Activated naive CD8-positive, alpha-beta T cell treated with anti-CD3 and anti-CD28 coated beads, Interleukin-2, amount 10 ng/mL, durations not matched to agents 7 days and 5 days (primary cell): Measurements from ENCODE around the gene BMI1. TPM values are rescaled to one million over a fixed set of nuclear protein-coding genes. Genes with fewer than 3 reads are reported as not detected.
A peak's percentile ranks its signal among the peaks of the same experiment; 100 is the strongest.
"Not testable (repeated sequence)": the region's sequence is repeated elsewhere in the genome, so short reads cannot be mapped to it uniquely, and the experiment has no call there.

Source experiments
- ATAC-seq: fragments of 150-1000 bp; cut with Tn5 transposase; one replicate; pipeline ENCODE4 v1.10.0; 2021; ENCODE audit warnings: low read depth, moderate library complexity
- POLR2A ChIA-PET: fragments of 350-600 bp; sonication (Branson Sonifier 250); formaldehyde crosslinking; loops from one replicate; lab custom pipeline; 2021; ENCODE audit warnings: antibody characterized with exemption; lab: Charles Lee
- DNase-seq: peaks from one replicate; pipeline ENCODE4 v3.0.0; 2021
- H3K27ac Mint-ChIP-seq: one replicate; pipeline ENCODE4 v1.8.0; 2022; ENCODE audit warnings: mild to moderate bottlenecking, mixed read lengths
- H3K27me3 Mint-ChIP-seq: one replicate; pipeline ENCODE4 v1.8.0; 2022; ENCODE audit warnings: mild to moderate bottlenecking, moderate library complexity, mixed read lengths
- H3K36me3 Mint-ChIP-seq: one replicate; pipeline ENCODE4 v1.8.0; 2021; ENCODE audit warnings: mild to moderate bottlenecking, mixed read lengths
- H3K4me1 Mint-ChIP-seq: one replicate; pipeline ENCODE4 v1.8.0; 2021; ENCODE audit warnings: mixed read lengths
- H3K4me3 Mint-ChIP-seq: one replicate; pipeline ENCODE4 v1.8.0; 2022; ENCODE audit warnings: mild to moderate bottlenecking, moderate library complexity, mixed read lengths
- H3K9me3 Mint-ChIP-seq: one replicate; pipeline ENCODE4 v1.8.0; 2021; ENCODE audit warnings: mixed read lengths
- total RNA-seq, 2 experiments: library from RNA; stranded (reverse); gene quantifications; one replicate each; pipeline ENCODE4 v1.2.3, GENCODE V29; 2021

The BMI1 gene
- total RNA-seq, 2 experiments from 2014 or later = 40.0 to 44.5 TPM

DNA sequence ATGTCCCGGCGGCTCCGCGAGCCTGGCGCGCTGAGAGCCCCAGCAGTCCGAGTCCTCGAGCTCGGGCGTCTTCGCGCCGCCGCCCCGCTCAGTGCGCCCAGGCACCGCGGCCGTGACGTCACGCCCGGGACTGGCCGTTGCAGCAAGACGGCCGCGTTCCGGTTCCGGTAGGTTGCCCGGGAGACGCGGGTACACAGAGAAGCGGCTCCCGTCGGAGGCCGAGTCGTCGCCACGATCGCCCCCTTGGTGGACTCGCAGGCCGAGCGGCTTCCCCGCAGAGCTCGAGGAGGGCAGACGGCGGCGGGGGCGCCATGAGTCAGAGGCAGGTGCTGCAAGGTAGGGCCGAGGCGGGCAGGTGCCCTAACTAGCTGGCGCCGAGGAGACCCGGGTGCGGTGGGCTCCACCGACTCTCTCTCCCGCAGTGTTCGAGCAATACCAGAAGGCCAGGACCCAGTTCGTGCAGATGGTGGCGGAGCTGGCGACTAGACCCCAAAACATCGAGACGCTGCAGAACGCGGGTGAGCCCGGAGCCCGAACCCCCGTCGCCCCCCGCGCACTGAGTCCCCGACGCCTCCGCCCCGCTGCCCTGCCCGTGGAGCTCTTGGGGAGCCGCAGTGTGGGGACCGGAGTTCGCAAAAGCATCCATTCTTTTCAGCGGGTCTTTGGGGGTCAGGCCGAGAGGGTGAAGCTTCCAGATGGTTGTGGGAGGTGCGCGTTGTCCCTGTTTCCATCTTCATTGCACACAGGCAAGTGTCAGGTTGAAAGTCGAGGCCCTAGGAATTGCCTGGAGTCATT is 24.6 kb downstream of the BMI1 start, which contains the start of gene SPAG6:
TSS of gene SPAG6 (plus strand) at position 196 of the 795 bp plus-strand sequence. CDS start at position 312, 116 bp downstream.
- POLR2A ChIA-PET = interaction anchor here (0.9 to 1.0 kb wide), 2 partner anchors 29 to 91 kb away, joined by 3 to 5 read pairs; partner anchors contain the start of gene COMMD3
- no peak within 1 kb of the TSS for H3K27ac Mint-ChIP-seq
- H3K4me3 Mint-ChIP-seq = peak within 1 kb of the TSS; percentile 37
- peaks cover 82% of the 10 kb centered on the region for H3K27me3 Mint-ChIP-seq
- DNase-seq (peak; percentile 70), ATAC-seq (peak; percentile 27)
- peaks cover 16% of the 10 kb centered on the region for H3K4me1 Mint-ChIP-seq
- no peaks in the 10 kb centered on the region for H3K9me3 Mint-ChIP-seq
- H3K36me3 Mint-ChIP-seq = peaks cover 2% of the 10 kb centered on the region

DNA sequence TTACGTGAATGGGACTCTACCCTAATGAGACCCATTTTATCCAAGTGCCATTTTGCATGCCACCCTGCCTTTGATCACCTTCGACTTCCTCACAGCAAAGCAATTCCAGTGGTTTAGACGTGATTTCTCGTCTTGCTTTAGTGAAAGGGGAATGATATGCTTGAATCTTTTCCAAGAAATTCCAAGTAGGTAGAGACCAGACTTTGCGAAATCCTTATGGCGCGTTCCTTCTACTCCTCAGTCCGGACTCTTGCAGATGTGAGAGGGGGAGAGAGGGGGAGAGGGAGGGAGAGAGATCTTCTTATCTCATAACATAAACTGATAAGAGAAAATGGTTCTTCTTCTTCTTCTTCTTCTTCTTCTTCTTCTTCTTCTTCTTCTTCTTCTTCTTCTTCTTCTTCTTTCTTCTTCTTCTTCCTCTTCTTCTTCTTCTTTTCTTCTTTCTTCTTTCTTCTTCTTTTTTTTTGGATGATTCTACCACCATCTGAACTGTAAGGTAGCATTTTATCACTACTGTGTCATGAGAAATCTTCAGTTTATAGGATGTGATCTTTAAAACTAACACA is 25.3 kb downstream of the BMI1 start:
- peaks cover 16% of the 10 kb centered on the region for H3K4me1 Mint-ChIP-seq
- ATAC-seq (no peak), DNase-seq (no peak)
- H3K27ac Mint-ChIP-seq = no peak overlapping the region
- no peaks in the 10 kb centered on the region for H3K9me3 Mint-ChIP-seq
- H3K4me3 Mint-ChIP-seq = peak overlapping the region; percentile 37
- POLR2A ChIA-PET = interaction anchor here (0.9 kb wide), 1 partner anchor 91 kb away, joined by 5 read pairs; no protein-coding TSS in a partner anchor
- peaks cover 2% of the 10 kb centered on the region for H3K36me3 Mint-ChIP-seq
- peaks cover 81% of the 10 kb centered on the region for H3K27me3 Mint-ChIP-seq

DNA sequence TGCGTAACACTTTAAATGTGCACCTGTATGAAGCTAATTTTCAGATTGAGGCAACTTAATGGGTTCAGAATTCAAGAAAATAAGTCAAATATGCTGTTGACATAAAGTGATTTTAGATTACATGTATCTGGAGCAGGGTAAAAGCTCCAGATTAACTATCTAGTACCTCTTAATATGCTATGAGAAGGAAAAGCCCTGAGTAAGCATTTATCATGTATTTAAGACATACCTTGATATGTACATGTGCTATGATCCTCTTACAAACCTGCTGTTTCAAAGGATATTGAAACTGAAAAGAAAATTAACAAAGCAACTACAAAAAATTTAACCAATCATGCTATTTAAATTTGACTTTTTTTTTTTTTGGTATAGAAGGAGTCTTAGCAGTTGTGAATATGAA is 28.9 kb downstream of the BMI1 start:
- ATAC-seq (no peak), DNase-seq (no peak)
- Mint-ChIP-seq H3K4me1 (peaks cover 2% of the 10 kb centered on the region), H3K36me3 (peaks cover 2% of the 10 kb centered on the region), H3K27ac (no peak overlapping the region), H3K9me3 (no peaks in the 10 kb centered on the region), H3K27me3 (peaks cover 57% of the 10 kb centered on the region), H3K4me3 (no peak overlapping the region)
- POLR2A ChIA-PET = interaction anchor here (1.2 kb wide), 1 partner anchor 9 kb away, joined by 3 read pairs; no protein-coding TSS in a partner anchor

DNA sequence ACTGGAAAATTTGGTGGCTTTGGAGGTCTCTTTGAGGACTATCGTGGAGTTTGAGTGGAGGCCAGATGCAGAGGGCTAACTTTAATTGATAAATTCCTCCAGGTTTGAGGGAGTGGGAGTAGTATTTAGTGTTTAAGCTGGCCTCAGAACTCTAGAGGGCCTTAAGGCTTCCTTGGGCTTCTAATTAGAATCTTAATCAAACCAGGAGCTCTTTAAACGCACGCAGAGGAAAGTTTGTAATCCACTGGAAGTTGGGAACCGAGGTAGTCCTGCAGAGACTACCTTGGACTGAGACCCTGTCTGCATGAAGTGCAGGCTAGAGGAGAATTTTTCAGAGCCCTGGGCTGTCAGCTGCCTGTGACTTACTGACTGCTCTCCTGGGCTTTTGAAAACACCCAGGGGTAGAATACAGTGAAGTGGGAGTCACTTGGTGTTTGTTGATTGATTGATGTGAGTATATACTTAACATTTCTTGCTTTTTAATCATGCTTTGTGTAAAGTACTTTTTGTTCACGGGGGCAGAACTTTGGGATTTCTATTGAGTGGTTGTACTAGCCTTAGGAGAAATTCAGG is 30.3 kb downstream of the BMI1 start:
- H3K27ac Mint-ChIP-seq = no peak overlapping the region
- ATAC-seq = no peak
- POLR2A ChIA-PET = no interaction called here

DNA sequence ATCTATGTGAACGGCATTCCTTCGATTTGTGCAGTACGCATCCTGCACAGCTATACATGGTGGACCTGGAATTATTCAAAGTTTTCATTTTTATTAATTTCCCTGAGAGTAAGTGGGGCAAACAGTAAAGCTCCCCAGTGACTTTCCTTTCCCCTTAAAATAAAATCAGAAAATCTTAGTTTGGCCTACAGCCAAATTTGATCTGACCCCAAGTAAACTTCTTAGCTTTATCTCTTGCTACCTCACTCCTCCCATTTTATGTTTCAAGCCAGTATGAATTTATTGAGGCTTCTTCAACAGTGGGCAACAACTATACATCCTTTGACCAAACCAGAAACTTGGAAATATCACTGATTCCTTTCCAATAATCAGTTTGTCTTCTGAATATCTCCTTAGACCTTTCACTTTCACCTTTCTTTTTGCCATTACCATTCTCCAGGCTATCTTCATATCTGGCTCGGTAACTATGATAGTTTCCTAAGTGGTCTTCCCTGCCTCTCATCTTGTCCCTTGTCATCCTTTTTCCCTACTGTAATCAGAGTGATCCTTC is 35.5 kb downstream of the BMI1 start:
- ATAC-seq (no peak), DNase-seq (no peak)
- H3K27me3 Mint-ChIP-seq = peaks cover 13% of the 10 kb centered on the region
- peaks cover 1% of the 10 kb centered on the region for H3K36me3 Mint-ChIP-seq
- peaks cover 2% of the 10 kb centered on the region for H3K9me3 Mint-ChIP-seq
- POLR2A ChIA-PET = no interaction called here
- H3K4me3 Mint-ChIP-seq = no peak overlapping the region
- H3K27ac Mint-ChIP-seq = no peak overlapping the region
- no peaks in the 10 kb centered on the region for H3K4me1 Mint-ChIP-seq

More for the DNA sequence above, 30.3 kb downstream of the BMI1 start:
- Mint-ChIP-seq H3K9me3 (no peaks in the 10 kb centered on the region), H3K4me1 (no peaks in the 10 kb centered on the region), H3K27me3 (peaks cover 47% of the 10 kb centered on the region), H3K36me3 (peaks cover 2% of the 10 kb centered on the region), H3K4me3 (no peak overlapping the region)
- DNase-seq = no peak

DNA sequence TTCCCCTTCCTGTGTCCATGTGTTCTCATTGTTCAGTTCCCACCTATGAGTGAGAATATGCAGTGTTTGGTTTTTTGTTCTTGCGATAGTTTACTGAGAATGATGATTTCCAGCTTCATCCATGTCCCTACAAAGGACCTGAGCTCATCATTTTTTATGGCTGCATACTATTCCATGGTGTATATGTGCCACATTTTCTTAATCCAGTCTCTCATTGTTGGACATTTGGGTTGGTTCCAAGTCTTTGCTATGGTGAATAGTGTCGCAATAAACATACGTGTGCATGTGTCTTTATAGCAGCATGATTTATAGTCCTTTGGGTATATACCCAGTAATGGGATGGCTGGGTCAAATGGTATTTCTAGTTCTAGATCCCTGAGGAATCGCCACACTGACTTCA is 36.9 kb downstream of the BMI1 start:
- ATAC-seq, H3K36me3 Mint-ChIP-seq, POLR2A ChIA-PET, H3K4me3 Mint-ChIP-seq, H3K4me1 Mint-ChIP-seq, H3K27ac Mint-ChIP-seq, DNase-seq, H3K9me3 Mint-ChIP-seq: not testable (repeated sequence)
- peaks cover 11% of the 10 kb centered on the region for H3K27me3 Mint-ChIP-seq

DNA sequence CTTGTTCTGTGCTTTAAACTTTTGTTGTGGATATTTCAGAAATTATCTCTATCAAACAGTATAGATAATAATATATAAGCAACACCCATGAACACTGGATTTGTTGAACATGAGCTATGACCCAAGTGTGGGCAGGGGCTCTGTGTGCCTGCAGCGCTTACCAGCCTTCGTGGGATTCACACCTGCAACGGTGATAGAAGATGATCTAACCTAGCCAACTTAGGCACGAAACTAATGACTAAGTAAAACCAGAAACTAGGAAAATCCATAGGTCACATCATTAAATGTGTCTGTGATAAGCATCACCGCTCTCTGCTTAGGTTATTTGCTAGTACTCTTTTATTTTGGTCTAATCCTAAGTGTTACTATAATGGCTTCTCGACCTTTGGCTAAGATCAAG is 42.4 kb downstream of the BMI1 start:
- POLR2A ChIA-PET = no interaction called here
- H3K27ac Mint-ChIP-seq = no peak overlapping the region
- peaks cover 2% of the 10 kb centered on the region for H3K9me3 Mint-ChIP-seq
- peaks cover 4% of the 10 kb centered on the region for H3K36me3 Mint-ChIP-seq
- DNase-seq (no peak), ATAC-seq (peak; percentile 18)
- H3K4me3 Mint-ChIP-seq = no peak overlapping the region
- H3K4me1 Mint-ChIP-seq = peaks cover 9% of the 10 kb centered on the region
- H3K27me3 Mint-ChIP-seq = peaks cover 5% of the 10 kb centered on the region

DNA sequence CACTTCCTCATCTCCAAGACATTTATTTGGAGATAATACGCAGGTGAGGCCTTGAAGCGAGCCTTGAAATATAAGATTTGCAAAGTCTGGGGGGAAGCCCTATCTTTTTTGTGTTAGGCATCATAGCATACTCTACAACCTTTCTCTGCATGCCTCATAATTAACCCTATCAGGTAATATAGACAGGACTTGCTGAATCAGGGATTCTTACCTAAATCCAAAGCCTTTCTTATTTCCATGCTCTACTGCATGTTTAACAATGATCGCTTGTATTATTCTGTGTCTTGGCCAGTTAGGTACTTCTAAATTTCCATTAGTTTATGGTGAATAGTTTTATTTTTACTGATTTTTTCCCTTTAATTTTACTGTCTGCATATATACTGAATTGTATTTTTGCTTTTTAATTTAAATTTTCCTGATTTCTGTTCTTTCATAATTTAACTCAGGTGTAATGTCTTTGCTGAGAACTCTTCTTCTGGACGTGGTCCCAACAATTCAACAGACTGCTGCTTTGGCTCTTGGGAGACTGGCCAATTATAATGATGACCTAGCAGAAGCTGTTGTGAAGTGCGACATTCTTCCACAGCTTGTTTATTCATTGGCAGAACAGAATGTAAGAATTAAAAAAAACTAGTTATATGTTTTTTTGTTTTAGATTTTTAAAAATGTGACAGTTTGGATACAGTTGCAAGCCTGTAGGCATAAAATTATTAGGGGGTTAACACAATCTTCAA is 43.7 kb downstream of the BMI1 start:
- no peak for ATAC-seq
- Mint-ChIP-seq H3K27me3 (peaks cover 5% of the 10 kb centered on the region), H3K4me1 (peaks cover 20% of the 10 kb centered on the region), H3K9me3 (peaks cover 2% of the 10 kb centered on the region), H3K36me3 (peaks cover 11% of the 10 kb centered on the region), H3K4me3 (no peak overlapping the region), H3K27ac (no peak overlapping the region)
- POLR2A ChIA-PET = no interaction called here
- no peak for DNase-seq

DNA sequence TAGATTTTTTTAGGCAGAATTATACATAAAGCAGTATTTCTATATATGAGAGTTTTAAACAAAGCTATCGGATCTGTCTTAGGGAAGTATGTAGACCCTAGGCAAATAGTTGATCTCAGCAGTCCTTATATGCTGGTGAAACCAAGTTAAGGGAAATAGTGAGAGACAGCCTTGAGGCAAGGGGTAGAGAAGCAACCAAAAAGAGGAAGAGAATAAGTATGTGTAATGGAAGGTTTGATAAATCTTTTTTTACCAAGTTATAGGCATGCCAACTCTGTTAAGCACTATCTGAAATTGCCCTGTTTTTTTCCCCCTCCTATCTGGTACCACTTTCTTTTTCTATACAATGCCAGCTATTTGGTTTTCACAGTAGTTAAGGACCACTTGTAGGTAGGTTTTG is 44.3 kb downstream of the BMI1 start:
- H3K4me1 Mint-ChIP-seq = peaks cover 23% of the 10 kb centered on the region
- peaks cover 11% of the 10 kb centered on the region for H3K36me3 Mint-ChIP-seq
- peaks cover 2% of the 10 kb centered on the region for H3K27me3 Mint-ChIP-seq
- POLR2A ChIA-PET = no interaction called here
- H3K9me3 Mint-ChIP-seq = no peaks in the 10 kb centered on the region
- DNase-seq = no peak
- no peak for ATAC-seq
- no peak overlapping the region for H3K27ac Mint-ChIP-seq
- H3K4me3 Mint-ChIP-seq = no peak overlapping the region

DNA sequence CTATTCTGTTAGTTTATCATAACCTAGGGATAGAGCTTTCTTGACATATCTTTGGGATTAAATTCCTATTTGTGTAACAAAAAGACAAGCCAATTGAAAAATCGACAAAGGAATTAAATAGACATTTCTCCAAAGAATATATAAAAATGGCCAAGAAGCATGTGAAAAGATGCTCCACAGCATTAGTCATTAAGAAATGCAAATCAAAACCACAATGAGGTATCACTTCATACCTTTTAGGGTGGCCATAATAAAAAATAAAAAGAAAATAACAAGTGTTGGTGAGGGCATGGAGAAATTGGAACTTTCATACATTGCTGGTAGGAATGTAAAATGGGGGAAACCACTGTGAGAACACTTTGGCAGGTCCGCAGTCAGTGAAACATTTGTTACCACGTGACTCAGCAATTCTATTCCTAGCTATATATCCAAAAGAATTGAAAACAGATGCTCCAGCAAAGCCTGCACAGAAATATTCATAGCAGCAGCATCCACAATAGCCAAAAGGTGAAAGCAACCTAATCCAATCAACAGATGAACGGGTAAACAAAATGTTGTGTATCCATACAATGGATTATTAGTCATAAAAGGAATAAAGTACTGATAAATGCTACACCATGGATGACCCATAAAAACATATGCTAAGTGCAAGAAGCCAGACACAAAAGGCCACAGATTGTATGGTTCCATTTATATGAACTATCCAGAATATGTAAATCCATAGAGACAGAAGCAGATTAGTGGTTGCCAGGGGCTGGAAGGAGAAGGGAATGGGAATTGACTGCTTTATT is 44.9 kb downstream of the BMI1 start:
- H3K9me3 Mint-ChIP-seq = no peaks in the 10 kb centered on the region
- peaks cover 2% of the 10 kb centered on the region for H3K27me3 Mint-ChIP-seq
- H3K4me3 Mint-ChIP-seq = no peak overlapping the region
- POLR2A ChIA-PET = interaction anchor here (0.7 kb wide), 1 partner anchor 25 kb away, joined by 5 read pairs; no protein-coding TSS in a partner anchor
- DNase-seq (no peak), ATAC-seq (no peak)
- no peak overlapping the region for H3K27ac Mint-ChIP-seq
- peaks cover 24% of the 10 kb centered on the region for H3K4me1 Mint-ChIP-seq
- peaks cover 11% of the 10 kb centered on the region for H3K36me3 Mint-ChIP-seq

DNA sequence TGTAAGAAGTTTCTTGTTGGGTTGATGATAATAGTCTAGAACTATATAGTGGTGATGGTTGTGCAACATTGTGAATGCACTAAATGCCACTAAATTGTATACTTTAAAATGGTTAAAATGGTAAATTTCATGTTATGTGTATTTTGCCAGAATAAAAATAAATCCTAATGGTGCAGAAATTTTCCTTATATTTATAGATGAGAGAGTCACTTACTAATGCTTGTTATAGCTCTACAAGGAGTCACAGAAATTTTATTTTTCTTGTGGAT is 45.5 kb downstream of the BMI1 start:
- Mint-ChIP-seq H3K9me3 (no peaks in the 10 kb centered on the region), H3K27ac (no peak overlapping the region), H3K27me3 (peaks cover 2% of the 10 kb centered on the region), H3K36me3 (peaks cover 11% of the 10 kb centered on the region), H3K4me1 (peaks cover 24% of the 10 kb centered on the region), H3K4me3 (no peak overlapping the region)
- DNase-seq (no peak), ATAC-seq (no peak)
- POLR2A ChIA-PET = interaction anchor here (0.7 kb wide), 1 partner anchor 25 kb away, joined by 5 read pairs; no protein-coding TSS in a partner anchor

DNA sequence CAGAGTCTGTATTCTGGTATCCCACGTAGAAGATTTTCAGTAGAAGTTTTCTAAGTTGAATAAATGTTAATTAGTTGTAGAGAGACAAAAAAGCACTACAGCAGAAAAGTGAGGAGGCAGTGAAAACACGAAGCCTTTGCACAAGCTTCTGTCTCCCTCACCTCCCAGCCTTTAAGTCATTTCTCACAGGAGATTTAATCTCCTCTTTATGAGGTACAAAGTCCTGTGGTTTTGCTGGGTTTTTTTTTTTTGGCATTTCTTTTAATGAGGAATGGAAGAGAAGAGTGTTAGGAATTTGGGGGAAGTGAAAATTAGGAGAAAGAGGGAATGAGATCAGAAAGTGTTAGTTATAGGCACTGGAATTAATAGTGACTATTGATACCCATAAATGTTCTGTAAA is 45.9 kb downstream of the BMI1 start:
- peaks cover 11% of the 10 kb centered on the region for H3K36me3 Mint-ChIP-seq
- peak overlapping the region; percentile 41 for H3K4me3 Mint-ChIP-seq
- ATAC-seq = no peak
- peaks cover 24% of the 10 kb centered on the region for H3K4me1 Mint-ChIP-seq
- peaks cover 2% of the 10 kb centered on the region for H3K27me3 Mint-ChIP-seq
- peak overlapping the region; percentile 54 for H3K27ac Mint-ChIP-seq
- no peak for DNase-seq
- no peaks in the 10 kb centered on the region for H3K9me3 Mint-ChIP-seq
- POLR2A ChIA-PET = interaction anchor here (0.7 kb wide), 2 partner anchors 12 to 26 kb away, joined by 3 to 5 read pairs; no protein-coding TSS in a partner anchor
